Effector memory CD4-positive, alpha-beta T cell (primary cell): ENCODE measurements around the gene PHF3.

Source experiments
- DNase-seq, 3 donors: peaks; one replicate each; pipeline ENCODE4 v3.0.0-alpha.2; 2020
- H3K27ac ChIP-seq: 2 replicates; pipeline ENCODE4 v1.7.0; 2013; ENCODE audit warnings: mild to moderate bottlenecking, low read length, moderate library complexity; ENCODE audit not compliant: insufficient read depth, poor library complexity, severe bottlenecking
- H3K27me3 ChIP-seq: replicated peaks from 2 replicates; pipeline ENCODE4 v1.7.0; 2013; ENCODE audit warnings: mild to moderate bottlenecking, low read length; ENCODE audit not compliant: insufficient read depth, control insufficient read depth, poor library complexity, severe bottlenecking
- H3K36me3 ChIP-seq: 2 replicates; pipeline ENCODE4 v1.7.0; 2013; ENCODE audit warnings: mild to moderate bottlenecking, low read length, moderate library complexity; ENCODE audit not compliant: control insufficient read depth, insufficient read depth
- H3K4me1 ChIP-seq: 2 replicates; pipeline ENCODE4 v1.7.0; 2013; ENCODE audit warnings: low read length, mild to moderate bottlenecking; ENCODE audit not compliant: control insufficient read depth, insufficient read depth, poor library complexity, severe bottlenecking
- H3K4me3 ChIP-seq: 2 replicates; pipeline ENCODE4 v1.7.0; 2013; ENCODE audit warnings: low read length, low read depth, mild to moderate bottlenecking; ENCODE audit not compliant: insufficient read depth, poor library complexity, severe bottlenecking
- H3K9me3 ChIP-seq: 2 replicates; pipeline ENCODE4 v1.7.0; 2013; ENCODE audit warnings: mild to moderate bottlenecking, low read length, moderate library complexity; ENCODE audit not compliant: control insufficient read depth

The PHF3 gene

GRCh38 chr6:63673692-63674091, 38.1 kb downstream of the PHF3 start:
- no peak for DNase-seq
- H3K36me3 ChIP-seq, result no peaks in the 10 kb centered on the region
- H3K4me3 ChIP-seq, result no peak overlapping the region
- H3K27me3 ChIP-seq, result no peaks in the 10 kb centered on the region
- no peaks in the 10 kb centered on the region for H3K9me3 ChIP-seq
- H3K27ac ChIP-seq, result no peak overlapping the region
- no peaks in the 10 kb centered on the region for H3K4me1 ChIP-seq

GRCh38 chr6:63674635-63675034, 39.0 kb downstream of the PHF3 start:
- Histone ChIP-seq H3K27me3 (no peaks in the 10 kb centered on the region), H3K4me1 (no peaks in the 10 kb centered on the region), H3K4me3 (no peak overlapping the region), H3K36me3 (no peaks in the 10 kb centered on the region), H3K27ac (no peak overlapping the region), H3K9me3 (no peaks in the 10 kb centered on the region)
- DNase-seq, result no peak

GRCh38 chr6:63675138-63675537, 39.5 kb downstream of the PHF3 start:
- H3K36me3 ChIP-seq, result no peaks in the 10 kb centered on the region
- no peak overlapping the region for H3K27ac ChIP-seq
- no peaks in the 10 kb centered on the region for H3K4me1 ChIP-seq
- DNase-seq, result no peak
- no peaks in the 10 kb centered on the region for H3K27me3 ChIP-seq
- no peaks in the 10 kb centered on the region for H3K9me3 ChIP-seq
- no peak overlapping the region for H3K4me3 ChIP-seq

GRCh38 chr6:63676412-63677114, 41.0 kb downstream of the PHF3 start:
- H3K4me1 ChIP-seq, result no peaks in the 10 kb centered on the region
- no peaks in the 10 kb centered on the region for H3K27me3 ChIP-seq
- H3K27ac ChIP-seq, result no peak overlapping the region
- DNase-seq, result no peak
- no peaks in the 10 kb centered on the region for H3K9me3 ChIP-seq
- H3K36me3 ChIP-seq, result peaks cover 5% of the 10 kb centered on the region
- H3K4me3 ChIP-seq, result no peak overlapping the region

- H3K27ac ChIP-seq, result no peak overlapping the region
- no peaks in the 10 kb centered on the region for H3K4me1 ChIP-seq
- no peaks in the 10 kb centered on the region for H3K27me3 ChIP-seq
- H3K4me3 ChIP-seq, result no peak overlapping the region
- DNase-seq, result no peak
- peaks cover 5% of the 10 kb centered on the region for H3K36me3 ChIP-seq
- no peaks in the 10 kb centered on the region for H3K9me3 ChIP-seq
Observed at GRCh38 chr6:63677282-63677681, 41.7 kb downstream of the PHF3 start.

GRCh38 chr6:63683071-63683603, 47.5 kb downstream of the PHF3 start:
- no peaks in the 10 kb centered on the region for H3K4me1 ChIP-seq
- H3K27me3 ChIP-seq, result no peaks in the 10 kb centered on the region
- no peak overlapping the region for H3K4me3 ChIP-seq
- H3K9me3 ChIP-seq, result no peaks in the 10 kb centered on the region
- H3K27ac ChIP-seq, result no peak overlapping the region
- no peak for DNase-seq
- H3K36me3 ChIP-seq, result peaks cover 12% of the 10 kb centered on the region

- no peak overlapping the region for H3K4me3 ChIP-seq
- no peak overlapping the region for H3K27ac ChIP-seq
- no peaks in the 10 kb centered on the region for H3K9me3 ChIP-seq
- peaks cover 10% of the 10 kb centered on the region for H3K36me3 ChIP-seq
- no peak for DNase-seq
- no peaks in the 10 kb centered on the region for H3K27me3 ChIP-seq
- H3K4me1 ChIP-seq, result no peaks in the 10 kb centered on the region
Observed at GRCh38 chr6:63685446-63686379, 50.1 kb downstream of the PHF3 start.

GRCh38 chr6:63689421-63689820, 53.8 kb downstream of the PHF3 start:
- Histone ChIP-seq H3K36me3 (peaks cover 2% of the 10 kb centered on the region), H3K4me1 (no peaks in the 10 kb centered on the region), H3K27ac (no peak overlapping the region), H3K9me3 (no peaks in the 10 kb centered on the region), H3K4me3 (no peak overlapping the region), H3K27me3 (no peaks in the 10 kb centered on the region)
- DNase-seq, result no peak

GRCh38 chr6:63690221-63690620, 54.6 kb downstream of the PHF3 start:
- H3K27ac ChIP-seq, result no peak overlapping the region
- no peaks in the 10 kb centered on the region for H3K27me3 ChIP-seq
- H3K36me3 ChIP-seq, result no peaks in the 10 kb centered on the region
- H3K4me3 ChIP-seq, result no peak overlapping the region
- H3K4me1 ChIP-seq, result no peaks in the 10 kb centered on the region
- H3K9me3 ChIP-seq, result no peaks in the 10 kb centered on the region
- DNase-seq, result no peak

- no peak overlapping the region for H3K4me3 ChIP-seq
- H3K36me3 ChIP-seq, result peaks cover 62% of the 10 kb centered on the region
- H3K9me3 ChIP-seq, result no peaks in the 10 kb centered on the region
- H3K27ac ChIP-seq, result no peak overlapping the region
- no peak for DNase-seq
- H3K4me1 ChIP-seq, result no peaks in the 10 kb centered on the region
- no peaks in the 10 kb centered on the region for H3K27me3 ChIP-seq
Observed at GRCh38 chr6:63705707-63706106, 70.1 kb downstream of the PHF3 start.
